DMS 273 (cell line): Measurements from ENCODE around the gene MAN1B1.

ENCODE experiments used
- DNase-seq: peaks from one replicate; lab custom pipeline; 2025; ENCODE audit not compliant: unreplicated experiment; lab: John Stamatoyannopoulos, UW

Gene MAN1B1

GRCh38 chr9:137086531-137087408 lies at the start of gene MAN1B1:
MAN1B1 (plus strand) TSS chr9:137086985; CDS start chr9:137087000, 15 bp downstream.
- DNase-seq: peak; percentile 99

- DNase-seq: no peak
Measured at GRCh38 chr9:137037035-137037434, 49.8 kb upstream of the MAN1B1 start.

- no peak for DNase-seq
Measured at GRCh38 chr9:137037483-137037882, 49.3 kb upstream of the MAN1B1 start.

GRCh38 chr9:137038916-137039315 lies 47.9 kb upstream of the MAN1B1 start:
- DNase-seq: no peak

- DNase-seq: no peak
Measured at GRCh38 chr9:137039611-137040366, 47.0 kb upstream of the MAN1B1 start.

GRCh38 chr9:137040568-137040967 lies 46.2 kb upstream of the MAN1B1 start:
- DNase-seq: no peak

- no peak for DNase-seq
Measured at GRCh38 chr9:137041124-137041523, 45.7 kb upstream of the MAN1B1 start.

GRCh38 chr9:137042751-137043727 lies 43.7 kb upstream of the MAN1B1 start:
- DNase-seq: no peak

GRCh38 chr9:137044037-137044436 lies 42.7 kb upstream of the MAN1B1 start:
- peak; percentile 52 for DNase-seq

GRCh38 chr9:137044502-137045177 lies 42.1 kb upstream of the MAN1B1 start:
- DNase-seq: peak; percentile 83

GRCh38 chr9:137045294-137046087 lies 41.3 kb upstream of the MAN1B1 start:
- peak; percentile 91 for DNase-seq

GRCh38 chr9:137046088-137046787 lies 40.5 kb upstream of the MAN1B1 start, which contains the start of gene NPDC1:
NPDC1 (minus strand) TSS chr9:137046177; CDS start chr9:137045989, 188 bp downstream.
- peak; percentile 88 for DNase-seq

- DNase-seq: peak; percentile 77
Measured at GRCh38 chr9:137048655-137049543, 37.9 kb upstream of the MAN1B1 start.

- peak; percentile 81 for DNase-seq
Measured at GRCh38 chr9:137049544-137050449, 37.0 kb upstream of the MAN1B1 start.

GRCh38 chr9:137050570-137050969 lies 36.2 kb upstream of the MAN1B1 start:
- peak; percentile 37 for DNase-seq

GRCh38 chr9:137051145-137051724 lies 35.5 kb upstream of the MAN1B1 start:
- DNase-seq: no peak
